Heart left ventricle (tissue), 16 donors: ENCODE data around the gene CABP2. TPM values are rescaled to one million over a fixed set of nuclear protein-coding genes. Genes with fewer than 3 reads are reported as not detected.
A peak's percentile ranks its signal among the peaks of the same experiment; 100 is the strongest.

Experiments
- ATAC-seq, 4 donors: fragments of 200-7000 bp; cut with Tn5 transposase; one replicate each; pipeline ENCODE4 v1.9.1; 2020 to 2022; ENCODE audit warnings: moderate library complexity in 4 of 4, mild to moderate bottlenecking in 3 of 4, moderate number of reproducible peaks in 1 of 4
- DNase-seq, 5 donors: peaks; one replicate each; pipeline ENCODE4 v3.0.0-alpha.2; 2020
- H3K27ac ChIP-seq, 12 donors: fragments of 200-600 bp; sonication (generic) in 4 of 12; one replicate each; pipeline versions ENCODE4 v1.5.0 to v1.8.0; 2016 to 2022; ENCODE audit warnings: mild to moderate bottlenecking in 2 of 12
- H3K27me3 ChIP-seq, 9 donors: fragments of 200-600 bp; sonication (generic) in 2 of 9; one replicate each; pipeline versions ENCODE4 v1.5.1 to v1.8.0; 2016 to 2022; ENCODE audit warnings: mild to moderate bottlenecking in 3 of 9
- H3K36me3 ChIP-seq, 9 donors: fragments of 200-600 bp; sonication (generic) in 2 of 9; one replicate each; pipeline versions ENCODE4 v1.5.0 to v1.8.0; 2018 to 2022; ENCODE audit warnings: mild to moderate bottlenecking in 2 of 9
- H3K4me1 ChIP-seq, 12 donors: fragments of 200-600 bp; sonication (generic) in 4 of 12; one replicate each; pipeline versions ENCODE4 v1.5.0 to v1.8.0; 2016 to 2022; ENCODE audit warnings: mild to moderate bottlenecking in 3 of 12
- H3K4me3 ChIP-seq, 12 donors: fragments of 200-600 bp; sonication (generic) in 4 of 12; one replicate each; pipeline versions ENCODE4 v1.5.0 to v1.8.0; 2017 to 2022; ENCODE audit warnings: mild to moderate bottlenecking in 9 of 12, moderate library complexity in 4 of 12
- H3K9me3 ChIP-seq, 12 donors: fragments of 200-600 bp; sonication (generic) in 4 of 12; one replicate each; pipeline versions ENCODE4 v1.5.0 to v1.8.0; 2016 to 2022; ENCODE audit warnings: mild to moderate bottlenecking in 1 of 12
- POLR2A ChIP-seq, 2 donors: fragments of 450-650 bp; IDR thresholded peaks; one replicate each; pipeline ENCODE4 v1.6.1; 2017; ENCODE audit warnings: antibody characterized with exemption in 2 of 2, mild to moderate bottlenecking in 2 of 2, moderate library complexity in 2 of 2
- WGBS, 4 donors: extraction: QIAGEN DNeasy Blood & Tissue Kit in 2 of 4; methylation state at CpG; one replicate each; pipeline versions ENCODE4 v1.1.5 to v1.1.7; 2013 to 2018; 5-methylcytosine and 5-hydroxymethylcytosine counted together
- intact Hi-C, 10 donors: fragments of 100-400 bp; cut with DNase I; formaldehyde crosslinking; loops; one replicate each; pipeline versions ENCODE4 v1.11.1 to v1.14.2; 2022
- long read RNA-seq, 3 donors: library from polyadenylated mRNA; unstranded; transcript quantifications; one replicate each; pipeline ENCODE4 v2.0.0, GENCODE V29; 2020 to 2021
- polyA plus RNA-seq, 2 donors: library from polyadenylated mRNA; stranded (reverse); fragments of 200-250 nt; gene quantifications; one replicate each; pipeline ENCODE4 v1.2.3, GENCODE V29; 2013
- total RNA-seq, 9 donors: library from RNA; depleted of rRNA in 2 of 9; stranded (reverse); fragments of >200 nt in 2 of 9; fragmentation: NEBNext Ultra II Directional in 3 of 9; extraction: Animal tissue kit (Norgen Biotek cat#: 25700) in 3 of 9; gene quantifications; one replicate each; pipeline versions ENCODE4 v1.1.0 to v1.2.4, GENCODE V29; 2016 to 2023
- TF ChIP-seq, protein P1 (sequence below), 12 donors: fragments of 200-600 bp; sonication (generic) in 4 of 12; IDR thresholded peaks; one replicate each; pipeline versions ENCODE4 v1.5.0 to v1.8.0; 2018 to 2022; ENCODE audit warnings: antibody characterized with exemption in 12 of 12, mild to moderate bottlenecking in 5 of 12
- donor health status: ischemic (EF 13 %, LVEDD 7.1; RV severe dilation, severe dysfunction).
- donor health status: healthy with polysubstance abuse.
- donor health status: DM: no; HTN: yes; CAD: no.
- donor health status: DM: no; HTN: no; CAD: no.
- donor health status: ischemic (EF 25% LVEDD 6.9; RV normal size, moderate dysfunction).
- donor health status: ischemic (EF 25% LVEDD 5.7; RV mildly dilated, moderate dysfunction).
- donor health status: healthy.
- donor health status: DM: yes; HTN: yes; CAD: no.
- donor health status: ischemic (EF 35%, LVEDD 5.7; RV mildly dilated, moderate dysfunction).
- donor health status: nonischemic (EF 11% LVEDD 7.7; RV severe dilation, severe dysfunction).
- donor health status: DM: yes; HTN: yes; CAD: no.
- donor health status: PGD.
- donor health status: ischemic (EF 29% LVEDD 5.4; RV normal size, mild dysfunction).
- donor health status: nonischemic (EF 23%, LVEDD 6.1; RV moderate dilation, normal function).

CABP2 gene
- total RNA-seq = not detected
- polyA plus RNA-seq = not detected
- long read RNA-seq, donor 1 = 0 reads
- long read RNA-seq, donor 2 = 0 reads
- long read RNA-seq, donor 3 = 0 reads

DNA sequence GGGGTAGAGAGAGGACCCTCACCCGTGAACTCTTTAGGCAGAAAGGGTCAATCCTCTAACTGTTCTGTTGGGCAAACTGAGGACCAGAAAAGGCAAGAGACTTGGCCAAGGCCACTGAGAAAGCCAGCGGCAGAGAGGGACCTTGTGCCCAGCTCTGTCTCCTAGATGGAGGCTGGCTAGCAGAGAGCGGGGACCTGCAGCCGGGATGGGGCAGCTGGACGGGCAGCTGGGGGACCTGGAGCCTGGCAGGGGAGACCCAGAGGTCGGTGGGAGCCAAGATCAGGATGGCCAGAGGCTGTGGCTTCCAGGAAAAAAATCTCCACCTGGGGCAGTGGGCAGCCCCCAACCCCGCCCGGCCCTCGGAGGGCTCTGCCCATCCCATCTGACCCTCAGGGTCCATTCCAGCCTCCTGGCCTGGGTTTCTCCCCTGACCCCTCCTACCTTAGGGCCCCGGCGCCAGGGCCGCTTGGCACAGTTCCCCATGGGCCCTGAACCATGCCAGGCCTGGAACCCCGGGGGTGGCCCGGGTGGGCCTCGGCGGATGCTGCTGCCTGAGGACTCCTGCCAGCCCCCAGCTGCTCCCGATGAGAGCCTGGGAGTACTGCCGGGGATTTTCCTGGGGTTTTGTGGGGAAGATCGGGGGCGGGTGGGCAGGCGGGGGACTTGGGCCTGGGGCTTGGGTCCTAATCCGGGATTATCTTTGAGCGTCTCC lies at the start of gene CABP2:
TSS of gene CABP2 (minus strand) at position 603 of the 712 bp plus-strand sequence. CDS start at position 483, 120 bp downstream.
- TF ChIP-seq POLR2A (IDR thresholded peaks at IDR 0.05) = no peak
- TF ChIP-seq, protein P1, sequence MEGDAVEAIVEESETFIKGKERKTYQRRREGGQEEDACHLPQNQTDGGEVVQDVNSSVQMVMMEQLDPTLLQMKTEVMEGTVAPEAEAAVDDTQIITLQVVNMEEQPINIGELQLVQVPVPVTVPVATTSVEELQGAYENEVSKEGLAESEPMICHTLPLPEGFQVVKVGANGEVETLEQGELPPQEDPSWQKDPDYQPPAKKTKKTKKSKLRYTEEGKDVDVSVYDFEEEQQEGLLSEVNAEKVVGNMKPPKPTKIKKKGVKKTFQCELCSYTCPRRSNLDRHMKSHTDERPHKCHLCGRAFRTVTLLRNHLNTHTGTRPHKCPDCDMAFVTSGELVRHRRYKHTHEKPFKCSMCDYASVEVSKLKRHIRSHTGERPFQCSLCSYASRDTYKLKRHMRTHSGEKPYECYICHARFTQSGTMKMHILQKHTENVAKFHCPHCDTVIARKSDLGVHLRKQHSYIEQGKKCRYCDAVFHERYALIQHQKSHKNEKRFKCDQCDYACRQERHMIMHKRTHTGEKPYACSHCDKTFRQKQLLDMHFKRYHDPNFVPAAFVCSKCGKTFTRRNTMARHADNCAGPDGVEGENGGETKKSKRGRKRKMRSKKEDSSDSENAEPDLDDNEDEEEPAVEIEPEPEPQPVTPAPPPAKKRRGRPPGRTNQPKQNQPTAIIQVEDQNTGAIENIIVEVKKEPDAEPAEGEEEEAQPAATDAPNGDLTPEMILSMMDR (IDR thresholded peaks at IDR 0.05) = no peak
- no peaks in the 10 kb centered on the region for H3K27me3 ChIP-seq
- DNase-seq = no peak
- no peaks in the 10 kb centered on the region for H3K4me1 ChIP-seq
- intact Hi-C loops = no loop called here
- no peaks in the 10 kb centered on the region for H3K9me3 ChIP-seq
- 79 to 86% (median 85%) methylated on average over 11 to 23 of the region's 23 CpGs for WGBS, 4 donors
- no peak for ATAC-seq
- H3K27ac ChIP-seq = no peak within 1 kb of the TSS
- no peak within 1 kb of the TSS for H3K4me3 ChIP-seq
- no peaks in the 10 kb centered on the region for H3K36me3 ChIP-seq

- WGBS, 4 donors = 60 to 63% (median 62%) methylated on average over 21 of the region's 21 CpGs
Observed at GRCh38 chr11:67572747-67573419, 49.6 kb upstream of the CABP2 start.

GRCh38 chr11:67572305-67572704 lies 49.1 kb upstream of the CABP2 start:
- ATAC-seq (no peak), DNase-seq (no peak)
- Histone ChIP-seq H3K4me1 (no peaks in the 10 kb centered on the region), H3K36me3 (no peaks in the 10 kb centered on the region), H3K27me3 (peaks cover 0 to 28% (median 0%) of the 10 kb centered on the region in 9 donors), H3K27ac (no peak overlapping the region), H3K4me3 (no peak overlapping the region), H3K9me3 (no peaks in the 10 kb centered on the region)
- intact Hi-C loops = loop anchor here in 3 of 10 donors (5.0 to 10.0 kb wide), 3 partner anchors 82 to 92 kb away; partner anchors contain the start of gene ACY3 (in 1 of the 3)
- TF ChIP-seq, protein P1 (IDR thresholded peaks at IDR 0.05) = no peak
- TF ChIP-seq POLR2A (IDR thresholded peaks at IDR 0.05) = no peak
- 25 to 34% (median 27%) methylated on average over 5 of the region's 5 CpGs for WGBS, 4 donors

More at GRCh38 chr11:67572747-67573419, 49.6 kb upstream of the CABP2 start:
- peak in 1 of 4 donors; percentile 59 for ATAC-seq
- Histone ChIP-seq H3K36me3 (no peaks in the 10 kb centered on the region), H3K27me3 (peaks cover 0 to 29% (median 0%) of the 10 kb centered on the region in 9 donors), H3K4me3 (no peak overlapping the region), H3K27ac (no peak overlapping the region), H3K9me3 (no peaks in the 10 kb centered on the region), H3K4me1 (no peaks in the 10 kb centered on the region)
- TF ChIP-seq POLR2A (IDR thresholded peaks at IDR 0.05) = no peak
- TF ChIP-seq, protein P1 (IDR thresholded peaks at IDR 0.05) = peak; percentile 57 to 86 (median 72)
- intact Hi-C loops = loop anchor here in 3 of 10 donors (5.0 to 10.0 kb wide), 3 partner anchors 82 to 92 kb away; partner anchors contain the start of gene ACY3 (in 1 of the 3)
- DNase-seq = peak in 4 of 5 donors; percentile 36 to 67 (median 55)

DNA sequence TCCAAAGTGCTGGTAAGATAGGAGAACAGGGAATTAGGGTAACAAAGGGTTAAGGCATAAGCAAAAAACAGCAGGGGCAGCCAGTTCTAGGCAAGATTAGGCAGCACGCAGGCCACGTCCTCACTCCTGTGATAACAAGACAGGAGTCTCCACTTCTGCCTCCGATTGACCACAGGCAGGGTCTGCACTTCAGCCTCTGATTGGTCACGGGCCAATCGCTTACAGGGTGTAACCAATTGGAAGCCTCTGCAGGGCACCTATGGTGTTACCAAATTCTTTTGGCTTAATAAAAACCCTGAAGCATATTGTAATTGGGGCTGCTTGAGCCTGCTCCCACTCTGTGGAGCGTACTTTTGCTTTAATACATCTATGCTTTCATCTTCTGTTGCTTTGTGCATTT lies 48.2 kb upstream of the CABP2 start:
- no peak for ATAC-seq
- no peak for TF ChIP-seq POLR2A (IDR thresholded peaks at IDR 0.05)
- TF ChIP-seq, protein P1 (IDR thresholded peaks at IDR 0.05) = no peak
- H3K27me3 ChIP-seq = peaks cover 0 to 20% (median 0%) of the 10 kb centered on the region in 9 donors
- no peak overlapping the region for H3K27ac ChIP-seq
- no peak for DNase-seq
- intact Hi-C loops = loop anchor here in 3 of 10 donors (5.0 to 10.0 kb wide), 3 partner anchors 83 to 93 kb away; partner anchors contain the start of gene ACY3 (in 1 of the 3)
- H3K4me1 ChIP-seq = no peaks in the 10 kb centered on the region
- no peaks in the 10 kb centered on the region for H3K9me3 ChIP-seq
- H3K36me3 ChIP-seq = no peaks in the 10 kb centered on the region
- H3K4me3 ChIP-seq = no peak overlapping the region
- WGBS, 4 donors = 50 to 58% (median 52%) methylated on average over 6 of the region's 6 CpGs
